IPS DF 4.7 (cell line): ENCODE data around the gene TMEM92.
"Not testable (repeated sequence)": the region's sequence is repeated elsewhere in the genome, so short reads cannot be mapped to it uniquely, and the experiment has no call there.

ENCODE experiments used
- DNase-seq: peaks from one replicate; pipeline ENCODE4 v3.0.0-alpha.2; 2013; ENCODE audit warnings: low spot score; ENCODE audit errors: extremely low read depth

Gene TMEM92

GRCh38 chr17:50300824-50301223 is 26.6 kb downstream of the TMEM92 start:
- DNase-seq, result not testable (repeated sequence)

- DNase-seq, result no peak
These were observed 27.8 kb downstream of the TMEM92 start for GRCh38 chr17:50301891-50302584.

- DNase-seq, result no peak
These were observed 28.8 kb downstream of the TMEM92 start for GRCh38 chr17:50303051-50303450.

- no peak for DNase-seq
These were observed 29.3 kb downstream of the TMEM92 start for GRCh38 chr17:50303596-50303995.

GRCh38 chr17:50304781-50305404 is 30.6 kb downstream of the TMEM92 start:
- no peak for DNase-seq

- DNase-seq, result no peak
These were observed 33.4 kb downstream of the TMEM92 start for GRCh38 chr17:50307654-50308053.

- no peak for DNase-seq
These were observed 34.4 kb downstream of the TMEM92 start for GRCh38 chr17:50308666-50309065.

GRCh38 chr17:50310455-50311111 is 36.3 kb downstream of the TMEM92 start:
- DNase-seq, result no peak

- no peak for DNase-seq
These were observed 36.8 kb downstream of the TMEM92 start for GRCh38 chr17:50311112-50311460.

- no peak for DNase-seq
These were observed 37.2 kb downstream of the TMEM92 start for GRCh38 chr17:50311483-50311882.

- no peak for DNase-seq
These were observed 38.0 kb downstream of the TMEM92 start for GRCh38 chr17:50312308-50312707.

GRCh38 chr17:50314456-50315011 is 40.3 kb downstream of the TMEM92 start:
- no peak for DNase-seq

- no peak for DNase-seq
These were observed 41.8 kb downstream of the TMEM92 start for GRCh38 chr17:50316016-50316587.

- DNase-seq, result not testable (repeated sequence)
These were observed 42.4 kb downstream of the TMEM92 start for GRCh38 chr17:50316660-50317059.

GRCh38 chr17:50317121-50317520 is 42.9 kb downstream of the TMEM92 start:
- DNase-seq, result no peak

GRCh38 chr17:50318501-50319285 is 44.4 kb downstream of the TMEM92 start:
- DNase-seq, result no peak

GRCh38 chr17:50319306-50320004 is 45.2 kb downstream of the TMEM92 start:
- no peak for DNase-seq

GRCh38 chr17:50322271-50322670 is 48.0 kb downstream of the TMEM92 start:
- no peak for DNase-seq

GRCh38 chr17:50323060-50323459 is 48.8 kb downstream of the TMEM92 start:
- DNase-seq, result no peak

- no peak for DNase-seq
These were observed 51.6 kb downstream of the TMEM92 start for GRCh38 chr17:50325906-50326305.
